ENCODE results near the gene CRIM1. TPM values are rescaled to one million over a fixed set of nuclear protein-coding genes. Genes with fewer than 3 reads are reported as not detected.
A peak's percentile ranks its signal among the peaks of the same experiment; 100 is the strongest.

The CRIM1 gene
- total RNA-seq, 2 donors from 2014 or later: 26.7 to 26.9 TPM

GRCh38 chr2:36451512-36451911 lies 95.9 kb downstream of the CRIM1 start:
- Mint-ChIP-seq H3K27me3 (ENCODE audit: insufficient read depth) (no peaks in the 10 kb centered on the region), H3K4me3 (no peak overlapping the region), H3K36me3 (ENCODE audit: low read depth) (peaks cover 35% of the 10 kb centered on the region), H3K27ac (peak overlapping the region; percentile 26), H3K4me1 (peaks cover 20% of the 10 kb centered on the region), H3K9me3 (no peaks in the 10 kb centered on the region)
- Histone ChIP-seq H3K4me3 (ENCODE audit: low read length) (no peak overlapping the region), H3K27ac (ENCODE audit: low read depth, low read length) (no peak overlapping the region), H3K9ac (ENCODE audit: extremely low read depth, low read length, poor library complexity, severe bottlenecking) (no peak overlapping the region), H3K4me1 (ENCODE audit: control insufficient read depth, insufficient read depth, low read length) (peaks cover 12% of the 10 kb centered on the region), H3K27me3 (ENCODE audit: control insufficient read depth, insufficient read depth, low read length, poor library complexity, severe bottlenecking) (no peaks in the 10 kb centered on the region), H3K9me3 (ENCODE audit: control insufficient read depth, low read length) (no peaks in the 10 kb centered on the region), H3K36me3 (ENCODE audit: control insufficient read depth, insufficient read depth, low read length) (peaks cover 60% of the 10 kb centered on the region)
- 85 to 88% methylated on average over 2 to 5 of the region's 5 CpGs for WGBS, 2 experiments (ENCODE audit: insufficient coverage in 1 of 2, insufficient read length in 1 of 2)
- TF ChIP-seq CTCF (conservative IDR thresholded peaks at IDR 0.05): no peak
- DNase-seq: no peak

- H3K9ac ChIP-seq (ENCODE audit: extremely low read depth, low read length, poor library complexity, severe bottlenecking): no peak overlapping the region
- Mint-ChIP-seq H3K9me3 (no peaks in the 10 kb centered on the region), H3K4me3 (no peak overlapping the region), H3K36me3 (ENCODE audit: low read depth) (peaks cover 28% of the 10 kb centered on the region), H3K4me1 (peaks cover 18% of the 10 kb centered on the region), H3K27ac (no peak overlapping the region), H3K27me3 (ENCODE audit: insufficient read depth) (no peaks in the 10 kb centered on the region)
- H3K4me3 ChIP-seq (ENCODE audit: low read length): no peak overlapping the region
- no peaks in the 10 kb centered on the region for H3K27me3 ChIP-seq (ENCODE audit: control insufficient read depth, insufficient read depth, low read length, poor library complexity, severe bottlenecking)
- no peak for DNase-seq
- H3K36me3 ChIP-seq (ENCODE audit: control insufficient read depth, insufficient read depth, low read length): peaks cover 56% of the 10 kb centered on the region
- peaks cover 4% of the 10 kb centered on the region for H3K4me1 ChIP-seq (ENCODE audit: control insufficient read depth, insufficient read depth, low read length)
- H3K27ac ChIP-seq (ENCODE audit: low read depth, low read length): no peak overlapping the region
- no peak for TF ChIP-seq CTCF (conservative IDR thresholded peaks at IDR 0.05)
- 79% methylated on average over 2 to 3 of the region's 3 CpGs for WGBS, 2 experiments (ENCODE audit: insufficient coverage in 1 of 2, insufficient read length in 1 of 2)
- no peaks in the 10 kb centered on the region for H3K9me3 ChIP-seq (ENCODE audit: control insufficient read depth, low read length)
Observed at GRCh38 chr2:36452260-36452659, 96.7 kb downstream of the CRIM1 start.

- Histone ChIP-seq H3K36me3 (ENCODE audit: control insufficient read depth, insufficient read depth, low read length) (peaks cover 50% of the 10 kb centered on the region), H3K27ac (ENCODE audit: low read depth, low read length) (no peak overlapping the region), H3K27me3 (ENCODE audit: control insufficient read depth, insufficient read depth, low read length, poor library complexity, severe bottlenecking) (no peaks in the 10 kb centered on the region), H3K4me1 (ENCODE audit: control insufficient read depth, insufficient read depth, low read length) (peaks cover 2% of the 10 kb centered on the region), H3K9ac (ENCODE audit: extremely low read depth, low read length, poor library complexity, severe bottlenecking) (no peak overlapping the region), H3K9me3 (ENCODE audit: control insufficient read depth, low read length) (no peaks in the 10 kb centered on the region), H3K4me3 (ENCODE audit: low read length) (no peak overlapping the region)
- Mint-ChIP-seq H3K9me3 (no peaks in the 10 kb centered on the region), H3K4me1 (peaks cover 21% of the 10 kb centered on the region), H3K36me3 (ENCODE audit: low read depth) (peaks cover 17% of the 10 kb centered on the region), H3K4me3 (no peak overlapping the region), H3K27me3 (ENCODE audit: insufficient read depth) (no peaks in the 10 kb centered on the region), H3K27ac (no peak overlapping the region)
- 80% methylated on average over 1 to 3 of the region's 3 CpGs for WGBS, 2 experiments (ENCODE audit: insufficient coverage in 1 of 2, insufficient read length in 1 of 2)
- TF ChIP-seq CTCF (conservative IDR thresholded peaks at IDR 0.05): no peak
- DNase-seq: no peak
Observed at GRCh38 chr2:36453652-36454051, 98.1 kb downstream of the CRIM1 start.

Measured in endodermal cell (in vitro differentiated cells).